NCI-H510A treated with DMSO at 0.1 percent for 48 hours (cell line): ENCODE measurements around the gene GPC6.
"Not testable (repeated sequence)": the region's sequence is repeated elsewhere in the genome, so short reads cannot be mapped to it uniquely, and the experiment has no call there.

Source experiments
- DNase-seq: peaks from one replicate; lab custom pipeline; 2025; lab: John Stamatoyannopoulos, UW

The GPC6 gene

GRCh38 chr13:94249512-94249911, 1022.9 kb downstream of the GPC6 start:
- DNase-seq = no peak

- DNase-seq = no peak
Measured at GRCh38 chr13:94251831-94252608, 1025.4 kb downstream of the GPC6 start.

- DNase-seq = no peak
Measured at GRCh38 chr13:94254737-94255136, 1028.1 kb downstream of the GPC6 start.

- DNase-seq = no peak
Measured at GRCh38 chr13:94256721-94257120, 1030.1 kb downstream of the GPC6 start.

- no peak for DNase-seq
Measured at GRCh38 chr13:94259984-94260383, 1033.4 kb downstream of the GPC6 start.

- DNase-seq = no peak
Measured at GRCh38 chr13:94261163-94261562, 1034.6 kb downstream of the GPC6 start.

GRCh38 chr13:94263038-94263437, 1036.4 kb downstream of the GPC6 start:
- DNase-seq = peak; percentile 4

GRCh38 chr13:94267581-94268366, 1041.2 kb downstream of the GPC6 start:
- DNase-seq = peak; percentile 15

- no peak for DNase-seq
Measured at GRCh38 chr13:94268661-94269060, 1042.1 kb downstream of the GPC6 start.

GRCh38 chr13:94269557-94269956, 1043.0 kb downstream of the GPC6 start:
- DNase-seq = no peak

- no peak for DNase-seq
Measured at GRCh38 chr13:94270556-94270955, 1043.9 kb downstream of the GPC6 start.

GRCh38 chr13:94272038-94272437, 1045.4 kb downstream of the GPC6 start:
- no peak for DNase-seq

GRCh38 chr13:94280349-94280748, 1053.7 kb downstream of the GPC6 start:
- no peak for DNase-seq

- no peak for DNase-seq
Measured at GRCh38 chr13:94280845-94281244, 1054.2 kb downstream of the GPC6 start.

GRCh38 chr13:94286581-94286980, 1060.0 kb downstream of the GPC6 start:
- no peak for DNase-seq

GRCh38 chr13:94291631-94292322, 1065.2 kb downstream of the GPC6 start:
- DNase-seq = no peak

- no peak for DNase-seq
Measured at GRCh38 chr13:94292323-94292640, 1065.7 kb downstream of the GPC6 start.

GRCh38 chr13:94296471-94296870, 1069.9 kb downstream of the GPC6 start:
- no peak for DNase-seq

- no peak for DNase-seq
Measured at GRCh38 chr13:94298346-94298745, 1071.7 kb downstream of the GPC6 start.

- no peak for DNase-seq
Measured at GRCh38 chr13:94300401-94300800, 1073.8 kb downstream of the GPC6 start.

- no peak for DNase-seq
Measured at GRCh38 chr13:94301487-94301886, 1074.9 kb downstream of the GPC6 start.

GRCh38 chr13:94302847-94303565, 1076.4 kb downstream of the GPC6 start:
- not testable (repeated sequence) for DNase-seq
